PC-3 (cell line): ENCODE measurements around the gene HOXB6. TPM values are rescaled to one million over a fixed set of nuclear protein-coding genes. Genes with fewer than 3 reads are reported as not detected.

Experiments used
- ATAC-seq: fragments of 200-7000 bp; cut with Tn5 transposase; 2 replicates; pipeline ENCODE4 v1.9.1; 2020; ENCODE audit warnings: mild to moderate bottlenecking, moderate library complexity
- BruUV-seq: library from RNA; stranded (reverse); fragments of 400-500 nt; replicated peaks from 2 replicates; lab custom pipeline; 2021; lab: Mats Ljungman, UMichigan
- CTCF ChIA-PET: fragments of 300-600 bp; sonication (Branson Sonifier 250); formaldehyde crosslinking; loops from one replicate; lab custom pipeline; 2022; ENCODE audit warnings: antibody characterized with exemption; lab: Charles Lee
- POLR2A ChIA-PET: fragments of 300-600 bp; sonication (Branson Sonifier 250); formaldehyde crosslinking; loops from one replicate; lab custom pipeline; 2022; ENCODE audit warnings: antibody characterized with exemption; ENCODE audit not compliant: unreplicated experiment; lab: Charles Lee
- DNase-seq: peaks from one replicate; pipeline ENCODE4 v3.0.0-alpha.2; 2015
- H2AFZ ChIP-seq: fragments of 300-600 bp; sonication (generic); 2 replicates; pipeline ENCODE4 v1.6.0; 2016; ENCODE audit warnings: antibody characterized with exemption, low read length
- H3F3A ChIP-seq: fragments of 300-600 bp; sonication (generic); one replicate; pipeline ENCODE4 v1.6.0; 2017; ENCODE audit warnings: antibody characterized with exemption, low read length, control low read depth, mild to moderate bottlenecking; ENCODE audit not compliant: unreplicated experiment
- H3K27ac ChIP-seq: fragments of 300-600 bp; sonication (generic); 2 replicates; pipeline ENCODE4 v1.5.1; 2016; ENCODE audit warnings: mild to moderate bottlenecking, low read length
- H3K27me3 ChIP-seq: fragments of 300-600 bp; sonication (generic); 2 replicates; pipeline ENCODE4 v1.6.1; 2016; ENCODE audit warnings: low read length, mixed read lengths
- H3K36me3 ChIP-seq: fragments of 300-600 bp; sonication (generic); 2 replicates; pipeline ENCODE4 v1.6.1; 2016; ENCODE audit warnings: low read depth, mixed run types, low read length, mixed read lengths
- H3K4me1 ChIP-seq: fragments of 300-600 bp; sonication (generic); 2 replicates; pipeline ENCODE4 v1.5.1; 2016; ENCODE audit warnings: low read length; ENCODE audit not compliant: insufficient read depth
- H3K4me2 ChIP-seq: fragments of 300-600 bp; sonication (generic); 2 replicates; pipeline ENCODE4 v1.6.0; 2016; ENCODE audit warnings: low read length
- H3K4me3 ChIP-seq: fragments of 300-600 bp; sonication (generic); 2 replicates; pipeline ENCODE4 v1.5.1; 2016; ENCODE audit warnings: mild to moderate bottlenecking, low read length, mixed read lengths
- H3K79me2 ChIP-seq: fragments of 300-600 bp; sonication (generic); 2 replicates; pipeline ENCODE4 v1.6.1; 2017; ENCODE audit warnings: low read length, mixed read lengths
- H3K9ac ChIP-seq: fragments of 300-600 bp; sonication (generic); 2 replicates; pipeline ENCODE4 v1.6.0; 2016; ENCODE audit warnings: mild to moderate bottlenecking, low read length
- H3K9me2 ChIP-seq: fragments of 300-600 bp; sonication (generic); replicated peaks from 2 replicates; pipeline ENCODE4 v1.6.1; 2016; ENCODE audit warnings: mixed run types, low read length, mixed read lengths
- H3K9me3 ChIP-seq: fragments of 300-600 bp; sonication (generic); 2 replicates; pipeline ENCODE4 v1.6.1; 2016; ENCODE audit warnings: low read length, mixed read lengths
- H4K20me1 ChIP-seq: fragments of 300-600 bp; sonication (generic); 2 replicates; pipeline ENCODE4 v1.6.1; 2016; ENCODE audit warnings: low read length, mixed read lengths
- CTCF ChIP-seq: fragments of 300-600 bp; sonication (generic); conservative IDR thresholded peaks from 2 replicates; pipeline ENCODE4 v1.5.1; 2017; ENCODE audit warnings: antibody characterized with exemption, low read depth, mild to moderate bottlenecking, low read length
- EZH2 ChIP-seq: fragments of 300-600 bp; sonication (generic); IDR thresholded peaks from one replicate; pipeline ENCODE4 v1.6.1; 2017; ENCODE audit warnings: antibody characterized with exemption, mild to moderate bottlenecking, low read length; ENCODE audit not compliant: unreplicated experiment
- EZH2phosphoT487 ChIP-seq: fragments of 300-600 bp; sonication (generic); IDR thresholded peaks from 2 replicates; pipeline ENCODE4 v1.6.1; 2018; ENCODE audit warnings: mild to moderate bottlenecking, antibody characterized with exemption, low read length, borderline replicate concordance
- intact Hi-C: fragments of 100-400 bp; cut with micrococcal nuclease; formaldehyde crosslinking; loops from 2 replicates; pipeline ENCODE4 v1.9.0; 2023
- total RNA-seq: library from RNA; depleted of rRNA; stranded (reverse); fragments of >200 nt; gene quantifications from 2 replicates; pipeline ENCODE4 v1.2.3, GENCODE V29; 2014

HOXB6 gene
- total RNA-seq, 1 experiment from 2014 or later, result 9.5 TPM

GRCh38 chr17:48611681-48612455, 7.1 kb upstream of the HOXB6 start:
- Histone ChIP-seq H3K9me2 (no peaks in the 10 kb centered on the region), H3K36me3 (no peaks in the 10 kb centered on the region), H3K9ac (no peak overlapping the region), H2AFZ (peak overlapping the region; percentile 80), H3K79me2 (no peaks in the 10 kb centered on the region), H3K27ac (no peak overlapping the region), H3K4me1 (peaks cover 16% of the 10 kb centered on the region), H3K27me3 (peaks cover 48% of the 10 kb centered on the region), H4K20me1 (no peaks in the 10 kb centered on the region), H3K9me3 (no peaks in the 10 kb centered on the region), H3F3A (no peaks in the 10 kb centered on the region), H3K4me2 (peak overlapping the region; percentile 84), H3K4me3 (peak overlapping the region; percentile 61)
- DNase-seq, result no peak
- intact Hi-C loops, result no loop called here
- BruUV-seq, result no TSS peak
- ATAC-seq, result peak; percentile 50
- TF ChIP-seq EZH2, result no peak
- no peak for TF ChIP-seq EZH2phosphoT487
- TF ChIP-seq CTCF, result no peak
- ChIA-PET POLR2A (no interaction called here), CTCF (no interaction called here)

GRCh38 chr17:48611213-48611612, 6.4 kb upstream of the HOXB6 start:
- Histone ChIP-seq H3K27ac (no peak overlapping the region), H2AFZ (peak overlapping the region; percentile 80), H3K27me3 (peaks cover 41% of the 10 kb centered on the region), H3K4me1 (peaks cover 16% of the 10 kb centered on the region), H3K9me2 (no peaks in the 10 kb centered on the region), H3K4me3 (peak overlapping the region; percentile 61), H3K9ac (no peak overlapping the region; the same call in 1 of the 2 replicates), H3F3A (no peaks in the 10 kb centered on the region), H3K36me3 (no peaks in the 10 kb centered on the region), H3K4me2 (peak overlapping the region; percentile 84), H3K79me2 (no peaks in the 10 kb centered on the region), H3K9me3 (no peaks in the 10 kb centered on the region), H4K20me1 (no peaks in the 10 kb centered on the region)
- POLR2A ChIA-PET, result no interaction called here
- CTCF ChIA-PET, result no interaction called here
- DNase-seq (no peak), ATAC-seq (peak; percentile 33)
- intact Hi-C loops, result no loop called here
- TF ChIP-seq EZH2, result no peak
- no TSS peak for BruUV-seq

GRCh38 chr17:48610282-48611211, 5.8 kb upstream of the HOXB6 start, which contains the start of gene HOXB7:
Gene HOXB7, minus strand, starts transcription at chr17:48611017. Its CDS starts 99 bp downstream, at chr17:48610918.
- ATAC-seq, result no peak
- Histone ChIP-seq H3K9ac (no peak within 1 kb of the TSS; the same call in 1 of the 2 replicates), H3K4me1 (peaks cover 12% of the 10 kb centered on the region), H3K27me3 (peaks cover 34% of the 10 kb centered on the region), H3K27ac (no peak within 1 kb of the TSS), H3K4me3 (peak within 1 kb of the TSS; percentile 61), H3K79me2 (no peaks in the 10 kb centered on the region), H3K36me3 (no peaks in the 10 kb centered on the region), H3K9me2 (no peaks in the 10 kb centered on the region), H3K9me3 (no peaks in the 10 kb centered on the region), H4K20me1 (no peaks in the 10 kb centered on the region), H3F3A (no peaks in the 10 kb centered on the region), H2AFZ (peak within 1 kb of the TSS; percentile 80), H3K4me2 (peak within 1 kb of the TSS; percentile 84)
- CTCF ChIA-PET, result no interaction called here
- DNase-seq, result no peak
- POLR2A ChIA-PET, result no interaction called here
- intact Hi-C loops, result no loop called here
- no peak for TF ChIP-seq EZH2
- TF ChIP-seq EZH2phosphoT487, result no peak
- TF ChIP-seq CTCF, result no peak
- no TSS peak for BruUV-seq
